ENCODE measurements around the gene CARMIL1.

Gene CARMIL1

GRCh38 chr6:25369036-25369432 lies 89.9 kb downstream of the CARMIL1 start:
- no peak for DNase-seq (ENCODE audit: low read depth)
- no peak for TF ChIP-seq CTCF (IDR thresholded peaks at IDR 0.05; ENCODE audit: low read length, missing control alignments)
- H3K4me3 ChIP-seq (replicated peaks; ENCODE audit: low read depth, low read length), result no peak overlapping the region

GRCh38 chr6:25369433-25370177 lies 90.4 kb downstream of the CARMIL1 start:
- no peak for TF ChIP-seq CTCF (IDR thresholded peaks at IDR 0.05; ENCODE audit: low read length, missing control alignments)
- H3K4me3 ChIP-seq (replicated peaks; ENCODE audit: low read depth, low read length), result no peak overlapping the region
- DNase-seq (ENCODE audit: low read depth), result peak; percentile 32

GRCh38 chr6:25370178-25371036 lies 91.2 kb downstream of the CARMIL1 start:
- DNase-seq (ENCODE audit: low read depth), result no peak
- H3K4me3 ChIP-seq (replicated peaks; ENCODE audit: low read depth, low read length), result no peak overlapping the region
- no peak for TF ChIP-seq CTCF (IDR thresholded peaks at IDR 0.05; ENCODE audit: low read length, missing control alignments)

- DNase-seq (ENCODE audit: low read depth), result no peak
- H3K4me3 ChIP-seq (replicated peaks; ENCODE audit: low read depth, low read length), result no peak overlapping the region
- TF ChIP-seq CTCF (IDR thresholded peaks at IDR 0.05; ENCODE audit: low read length, missing control alignments), result no peak
Measured at GRCh38 chr6:25371037-25371347, 91.8 kb downstream of the CARMIL1 start.

- no peak for DNase-seq (ENCODE audit: low read depth)
- no peak overlapping the region for H3K4me3 ChIP-seq (replicated peaks; ENCODE audit: low read depth, low read length)
- no peak for TF ChIP-seq CTCF (IDR thresholded peaks at IDR 0.05; ENCODE audit: low read length, missing control alignments)
Measured at GRCh38 chr6:25375125-25375524, 96.0 kb downstream of the CARMIL1 start.

- no peak for DNase-seq (ENCODE audit: low read depth)
- TF ChIP-seq CTCF (IDR thresholded peaks at IDR 0.05; ENCODE audit: low read length, missing control alignments), result no peak
- no peak overlapping the region for H3K4me3 ChIP-seq (replicated peaks; ENCODE audit: low read depth, low read length)
Measured at GRCh38 chr6:25377664-25378063, 98.5 kb downstream of the CARMIL1 start.

Data from fibroblast of pulmonary artery (primary cell).